Stimulated activated CD4-positive, alpha-beta T cell treated with anti-CD3 and anti-CD28 coated beads, Interleukin-4, amount 100 ng/mL, for 1 hour (primary cell): ENCODE data around the gene CRAMP1.

Experiments used
- DNase-seq: peaks from one replicate; pipeline ENCODE4 v3.0.0-alpha.2; 2020

CRAMP1 gene

GRCh38 chr16:1723450-1724147, 111.4 kb downstream of the CRAMP1 start:
- DNase-seq: peak; percentile 31

GRCh38 chr16:1724491-1724890, 112.3 kb downstream of the CRAMP1 start:
- DNase-seq: no peak

- DNase-seq: no peak
These were observed 114.7 kb downstream of the CRAMP1 start for GRCh38 chr16:1726661-1727502.
